ENCODE data around the gene DPP7. TPM values are rescaled to one million over a fixed set of nuclear protein-coding genes. Genes with fewer than 3 reads are reported as not detected.

The DPP7 gene
- total RNA-seq, 1 experiment from 2014 or later, result 291 TPM

DNA sequence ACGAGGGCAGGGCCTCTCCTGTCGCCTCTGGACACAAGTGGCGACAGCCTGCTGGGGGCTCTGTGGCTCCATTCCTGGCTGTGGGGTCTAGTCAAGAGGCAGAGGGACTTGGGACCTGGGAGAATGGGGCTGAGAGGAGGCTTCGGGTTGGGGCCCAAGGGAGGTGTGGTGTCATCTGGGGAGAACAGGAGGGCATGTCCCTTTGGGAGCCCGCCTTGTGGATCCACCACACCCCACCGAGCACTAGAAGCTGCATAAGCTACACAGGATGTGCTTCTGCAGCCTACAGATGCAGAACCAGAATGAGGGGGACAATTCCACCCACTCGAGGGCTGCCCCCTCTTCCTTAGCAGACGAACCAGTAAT lies 31.6 kb downstream of the DPP7 start:
- Histone ChIP-seq H3K4me2 (ENCODE audit: low read length) (peak overlapping the region; percentile 98), H3K9me3 (ENCODE audit: control insufficient read depth in 1 of 2, insufficient read depth in 1 of 2, low read depth in 1 of 2, low read length in 2 of 2) (no peaks in the 10 kb centered on the region), H3K27me3 (ENCODE audit: insufficient read depth, low read length) (no peaks in the 10 kb centered on the region), H3K9ac (ENCODE audit: low read length) (peak overlapping the region; percentile 50), H3K4me1 (ENCODE audit: control insufficient read depth in 1 of 2, insufficient read depth in 2 of 2, low read length in 2 of 2) (peaks cover 38 to 67% of the 10 kb centered on the region in 2 experiments), H3K79me2 (ENCODE audit: insufficient read depth, low read length) (peaks cover 17% of the 10 kb centered on the region; the same call in 1 of the 2 replicates), H3K27ac (ENCODE audit: low read depth, low read length) (peak overlapping the region; percentile 98), H3K9me2 (ENCODE audit: insufficient read depth) (no peaks in the 10 kb centered on the region), H4K20me1 (ENCODE audit: insufficient read depth) (no peaks in the 10 kb centered on the region), H3K4me3 (replicated peaks in 1 of 2; ENCODE audit: low read depth in 1 of 2, low read length in 2 of 2) (peak overlapping the region in 1 of 2 experiments; percentile 23; a peak in 1 of 4 replicates), H3K36me3 (ENCODE audit: control insufficient read depth in 1 of 2, insufficient read depth in 2 of 2, low read length in 2 of 2) (peaks cover 0 to 8% of the 10 kb centered on the region in 2 experiments; a peak in 1 of 4 replicates), H2AFZ (ENCODE audit: low read depth, low read length, poor library complexity, severe bottlenecking) (no peak overlapping the region)
- no TSS peak for BruUV-seq (replicated peaks)
- ChIA-PET RAD21 (ENCODE audit: low non-redundant PET in 1 of 2, low total read pairs in 2 of 2, uncharacterized antibody in 2 of 2, unreplicated experiment in 2 of 2) (interaction anchor here in 1 of 2 experiments (0.6 kb wide), 1 partner anchor 10 kb away, joined by 4 read pairs; no protein-coding TSS in a partner anchor), POLR2A (interaction anchor here (4.8 kb wide), 1 partner anchor 13 kb away, joined by 43 read pairs; the partner anchor contains the start of gene SAPCD2), CTCF (interaction anchor here (1.6 to 4.8 kb wide), 3 partner anchors 14 to 36 kb away, joined by 3 to 49 read pairs (median 9); partner anchors contain the start of genes NPDC1 and SAPCD2)
- intact Hi-C loops (cut with micrococcal nuclease), result no loop called here
- no peak for DNase-seq (ENCODE audit: low read depth, low spot score)
- TF ChIP-seq SRF (IDR thresholded peaks at IDR 0.05; ENCODE audit: low read depth) (no peak), CEBPB (IDR thresholded peaks at IDR 0.05; ENCODE audit: low read depth) (no peak), SP1 (IDR thresholded peaks at IDR 0.05; ENCODE audit: low read depth) (no peak), YY1 (IDR thresholded peaks at IDR 0.05; ENCODE audit: extremely low read depth, insufficient replicate concordance, low read depth, low read length) (no peak), CBX3 (IDR thresholded peaks at IDR 0.05; ENCODE audit: low read depth) (no peak)
- TF ChIP-seq, protein P1, sequence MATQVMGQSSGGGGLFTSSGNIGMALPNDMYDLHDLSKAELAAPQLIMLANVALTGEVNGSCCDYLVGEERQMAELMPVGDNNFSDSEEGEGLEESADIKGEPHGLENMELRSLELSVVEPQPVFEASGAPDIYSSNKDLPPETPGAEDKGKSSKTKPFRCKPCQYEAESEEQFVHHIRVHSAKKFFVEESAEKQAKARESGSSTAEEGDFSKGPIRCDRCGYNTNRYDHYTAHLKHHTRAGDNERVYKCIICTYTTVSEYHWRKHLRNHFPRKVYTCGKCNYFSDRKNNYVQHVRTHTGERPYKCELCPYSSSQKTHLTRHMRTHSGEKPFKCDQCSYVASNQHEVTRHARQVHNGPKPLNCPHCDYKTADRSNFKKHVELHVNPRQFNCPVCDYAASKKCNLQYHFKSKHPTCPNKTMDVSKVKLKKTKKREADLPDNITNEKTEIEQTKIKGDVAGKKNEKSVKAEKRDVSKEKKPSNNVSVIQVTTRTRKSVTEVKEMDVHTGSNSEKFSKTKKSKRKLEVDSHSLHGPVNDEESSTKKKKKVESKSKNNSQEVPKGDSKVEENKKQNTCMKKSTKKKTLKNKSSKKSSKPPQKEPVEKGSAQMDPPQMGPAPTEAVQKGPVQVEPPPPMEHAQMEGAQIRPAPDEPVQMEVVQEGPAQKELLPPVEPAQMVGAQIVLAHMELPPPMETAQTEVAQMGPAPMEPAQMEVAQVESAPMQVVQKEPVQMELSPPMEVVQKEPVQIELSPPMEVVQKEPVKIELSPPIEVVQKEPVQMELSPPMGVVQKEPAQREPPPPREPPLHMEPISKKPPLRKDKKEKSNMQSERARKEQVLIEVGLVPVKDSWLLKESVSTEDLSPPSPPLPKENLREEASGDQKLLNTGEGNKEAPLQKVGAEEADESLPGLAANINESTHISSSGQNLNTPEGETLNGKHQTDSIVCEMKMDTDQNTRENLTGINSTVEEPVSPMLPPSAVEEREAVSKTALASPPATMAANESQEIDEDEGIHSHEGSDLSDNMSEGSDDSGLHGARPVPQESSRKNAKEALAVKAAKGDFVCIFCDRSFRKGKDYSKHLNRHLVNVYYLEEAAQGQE (IDR thresholded peaks at IDR 0.05; ENCODE audit: low read depth), result no peak
- ATAC-seq, result no peak
